H1 (cell line): ENCODE data around the gene ABCF2. TPM values are rescaled to one million over a fixed set of nuclear protein-coding genes. Genes with fewer than 3 reads are reported as not detected.

Source experiments
- CTCF ChIA-PET: fragments of 300-600 bp; sonication (Branson Sonifier 250); formaldehyde crosslinking; loops from one replicate; lab custom pipeline; 2021; ENCODE audit not compliant: partially characterized antibody; lab: Charles Lee
- POLR2A ChIA-PET: fragments of 300-600 bp; sonication (Branson Sonifier 250); formaldehyde crosslinking; loops from one replicate; lab custom pipeline; 2021; ENCODE audit warnings: inconsistent platforms; ENCODE audit not compliant: partially characterized antibody; lab: Charles Lee
- DNase-seq, 2 experiments: peaks; one replicate each; pipeline versions ENCODE4 v3.0.0 to v3.0.0-alpha.2; 2010 to 2022; ENCODE audit warnings: low spot score in 2 of 2, low read depth in 1 of 2, mixed read lengths in 1 of 2
- FAIRE-seq: peaks from 2 replicates; lab custom pipeline; 2011; peaks lifted over from hg19 to GRCh38; lab: Jason Lieb, UNC
- H2AFZ ChIP-seq: 2 replicates; pipeline ENCODE4 v1.8.1; 2012; ENCODE audit warnings: low read length, inconsistent platforms
- H2AK5ac ChIP-seq: 2 replicates; pipeline ENCODE4 v1.6.1; 2013; ENCODE audit warnings: low read depth, low read length
- H2BK120ac ChIP-seq: replicated peaks from 2 replicates; pipeline ENCODE3; 2013; ENCODE audit warnings: low read depth, low read length, inconsistent platforms
- H2BK12ac ChIP-seq: 2 replicates; pipeline ENCODE4 v1.6.1; 2013; ENCODE audit warnings: low read depth, low read length
- H2BK15ac ChIP-seq: 2 replicates; pipeline ENCODE4 v1.6.1; 2013; ENCODE audit warnings: low read length
- H2BK20ac ChIP-seq: 2 replicates; pipeline ENCODE4 v1.6.1; 2013; ENCODE audit warnings: low read length
- H2BK5ac ChIP-seq: 2 replicates; pipeline ENCODE4 v1.6.1; 2013; ENCODE audit warnings: low read depth, low read length
- H3K14ac ChIP-seq: 2 replicates; pipeline ENCODE4 v1.6.1; 2013; ENCODE audit warnings: inconsistent platforms; ENCODE audit not compliant: insufficient read length
- H3K18ac ChIP-seq: 2 replicates; pipeline ENCODE4 v1.6.1; 2013; ENCODE audit warnings: low read length; ENCODE audit errors: extremely low read depth
- H3K23ac ChIP-seq: 2 replicates; pipeline ENCODE4 v1.6.1; 2013; ENCODE audit warnings: inconsistent platforms; ENCODE audit not compliant: insufficient read length
- H3K23me2 ChIP-seq: 2 replicates; pipeline ENCODE4 v1.6.1; 2013; ENCODE audit warnings: low read depth, low read length
- H3K27ac ChIP-seq: 2 replicates; pipeline ENCODE4 v1.6.1; 2011; ENCODE audit warnings: low read depth, low read length, inconsistent platforms
- H3K27me3 ChIP-seq, 4 experiments: replicated peaks in 1 of 4; 1 replicate in 1 of 4; 2 replicates in 3 of 4; pipeline versions ENCODE4 v1.6.1 to v1.8.1; 2011 to 2013; ENCODE audit warnings: low read length in 3 of 4, mild to moderate bottlenecking in 3 of 4, inconsistent platforms in 2 of 4, mixed read lengths in 2 of 4, moderate library complexity in 1 of 4; ENCODE audit not compliant: control insufficient read depth in 3 of 4, insufficient read depth in 3 of 4; ENCODE audit errors: extremely low read depth in 1 of 4
- H3K36me3 ChIP-seq, 4 experiments: 2 replicates each; pipeline versions ENCODE4 v1.6.1 to v1.8.1; 2011 to 2013; ENCODE audit warnings: mild to moderate bottlenecking in 4 of 4, low read length in 3 of 4, moderate library complexity in 2 of 4, control low read depth in 1 of 4, inconsistent platforms in 1 of 4; ENCODE audit not compliant: insufficient read depth in 4 of 4, control insufficient read depth in 2 of 4
- H3K4ac ChIP-seq: replicated peaks from 2 replicates; pipeline ENCODE3; 2013; ENCODE audit warnings: low read length, low read depth, mixed read lengths, inconsistent platforms; ENCODE audit not compliant: insufficient read length
- H3K4me1 ChIP-seq, 4 experiments: replicated peaks in 1 of 4; 1 replicate in 1 of 4; 2 replicates in 3 of 4; pipeline versions ENCODE4 v1.6.1 to v1.8.1; 2011 to 2013; ENCODE audit warnings: low read length in 3 of 4, inconsistent platforms in 2 of 4, mixed read lengths in 1 of 4; ENCODE audit not compliant: insufficient read depth in 4 of 4, control insufficient read depth in 3 of 4
- H3K4me2 ChIP-seq, 2 experiments: 2 replicates each; pipeline versions ENCODE4 v1.6.1 to v1.8.1; 2011 to 2013; ENCODE audit warnings: low read depth in 2 of 2, low read length in 2 of 2, control low read depth in 1 of 2, inconsistent platforms in 1 of 2, mild to moderate bottlenecking in 1 of 2; ENCODE audit not compliant: insufficient read depth in 1 of 2
- H3K4me3 ChIP-seq, 4 experiments: fragments of 200-600, 300-600 bp in 1 of 4; sonication (generic), shearing (Covaris generic), sonication (Bioruptor Twin) in 1 of 4; 2 replicates each; pipeline versions ENCODE4 v1.5.1 to v1.8.1; 2011 to 2016; ENCODE audit warnings: low read length in 4 of 4, low read depth in 3 of 4, control low read depth in 2 of 4, inconsistent platforms in 2 of 4, mild to moderate bottlenecking in 2 of 4, mixed read lengths in 1 of 4, moderate library complexity in 1 of 4; ENCODE audit not compliant: insufficient read depth in 2 of 4; ENCODE audit errors: extremely low read depth in 1 of 4
- H3K56ac ChIP-seq: replicated peaks from 2 replicates; pipeline ENCODE3; 2013; ENCODE audit warnings: low read depth, mild to moderate bottlenecking, mixed read lengths, low read length, inconsistent platforms; ENCODE audit not compliant: insufficient read length
- H3K79me1 ChIP-seq: 2 replicates; pipeline ENCODE4 v1.6.1; 2013; ENCODE audit warnings: low read depth, low read length, control low read depth
- H3K79me2 ChIP-seq, 2 experiments: 2 replicates each; pipeline versions ENCODE4 v1.6.1 to v1.8.1; 2012 to 2013; ENCODE audit warnings: low read length in 2 of 2, mild to moderate bottlenecking in 2 of 2, inconsistent platforms in 1 of 2; ENCODE audit not compliant: insufficient read depth in 2 of 2, control insufficient read depth in 1 of 2
- H3K9ac ChIP-seq, 4 experiments: replicated peaks in 1 of 4; 1 replicate in 1 of 4; 2 replicates in 3 of 4; pipeline versions ENCODE4 v1.6.1 to v1.8.1; 2011 to 2013; ENCODE audit warnings: low read depth in 3 of 4, low read length in 3 of 4, control low read depth in 2 of 4, mild to moderate bottlenecking in 2 of 4, moderate library complexity in 2 of 4, inconsistent platforms in 1 of 4; ENCODE audit errors: extremely low read depth in 1 of 4
- H3K9me3 ChIP-seq, 2 experiments: 2 replicates each; pipeline versions ENCODE4 v1.6.1 to v1.8.1; 2012 to 2013; ENCODE audit warnings: mild to moderate bottlenecking in 2 of 2, moderate library complexity in 2 of 2, control low read depth in 1 of 2, inconsistent platforms in 1 of 2, low read depth in 1 of 2, low read length in 1 of 2, mixed read lengths in 1 of 2; ENCODE audit not compliant: insufficient read depth in 2 of 2
- H4K20me1 ChIP-seq, 2 experiments: replicated peaks in 1 of 2; 2 replicates each; pipeline versions ENCODE3 to v1.8.1; 2011 to 2013; ENCODE audit warnings: inconsistent platforms in 2 of 2, low read length in 2 of 2, mild to moderate bottlenecking in 1 of 2; ENCODE audit not compliant: insufficient read depth in 2 of 2, control insufficient read depth in 1 of 2
- H4K5ac ChIP-seq: 2 replicates; pipeline ENCODE4 v1.6.1; 2013; ENCODE audit warnings: low read length, low read depth, mixed read lengths, inconsistent platforms; ENCODE audit not compliant: insufficient read length
- H4K8ac ChIP-seq: 2 replicates; pipeline ENCODE4 v1.8.0; 2013; ENCODE audit warnings: mild to moderate bottlenecking, moderate library complexity, low read length, inconsistent platforms; ENCODE audit not compliant: insufficient read depth; ENCODE audit errors: extremely low read depth
- H4K91ac ChIP-seq: replicated peaks from 2 replicates; pipeline ENCODE3; 2013; ENCODE audit warnings: low read length, mixed read lengths, inconsistent platforms; ENCODE audit not compliant: insufficient read length
- KDM5A ChIP-seq: fragments of 200-600 bp; IDR thresholded peaks from 2 replicates; pipeline ENCODE4 v1.7.1; 2012; ENCODE audit warnings: mild to moderate bottlenecking, low read length, inconsistent platforms, mixed read lengths
- NANOG ChIP-seq: IDR thresholded peaks from 2 replicates; pipeline ENCODE4 v1.6.1; 2011; ENCODE audit warnings: low read length, low read depth, mild to moderate bottlenecking, inconsistent platforms; ENCODE audit not compliant: insufficient read depth, poor library complexity, severe bottlenecking
- PHF8 ChIP-seq: fragments of 200-600 bp; sonication (generic); conservative IDR thresholded peaks from 2 replicates; pipeline ENCODE4 v1.7.1; 2012; ENCODE audit warnings: low read depth, mild to moderate bottlenecking, inconsistent platforms, low read length, moderate library complexity
- SIRT6 ChIP-seq: IDR thresholded peaks from one replicate; pipeline ENCODE4 v1.7.1; 2012; ENCODE audit warnings: low read length, inconsistent platforms
- SIX5 ChIP-seq: IDR thresholded peaks from 2 replicates; pipeline ENCODE4 v1.6.1; 2011; ENCODE audit warnings: mild to moderate bottlenecking, low read depth, low read length
- SUZ12 ChIP-seq: fragments of 200-600 bp; sonication (generic); IDR thresholded peaks from 2 replicates; pipeline ENCODE4 v1.6.1; 2012; ENCODE audit warnings: mild to moderate bottlenecking, inconsistent platforms, low read length, moderate library complexity, mixed read lengths
- TAF1 ChIP-seq: IDR thresholded peaks from 2 replicates; pipeline ENCODE4 v1.6.1; 2011; ENCODE audit warnings: mild to moderate bottlenecking, low read depth, low read length
- WGBS, 2 experiments: shearing (Covaris generic) in 1 of 2; methylation state at CpG; one replicate each; pipeline versions ENCODE4 v1.1.6 to v1.1.7; 2013 to 2015; ENCODE audit warnings: low lambda C conversion rate in 2 of 2, mixed read lengths in 2 of 2, inconsistent platforms in 1 of 2, low coverage in 1 of 2, missing lambda C conversion rate in 1 of 2; ENCODE audit not compliant: insufficient replicate concordance in 2 of 2, insufficient coverage in 1 of 2, insufficient read length in 1 of 2; ENCODE audit errors: extremely low coverage in 1 of 2, missing lambda C conversion rate in 1 of 2; 5-methylcytosine and 5-hydroxymethylcytosine counted together
- polyA plus RNA-seq, 7 experiments: library from polyadenylated mRNA; depleted of rRNA in 3 of 7; stranded (reverse) in 5 of 7; unstranded in 2 of 7; fragments of >200 nt in 5 of 7; fragments of 200-250 nt in 2 of 7; gene quantifications; 1 replicate in 5 of 7; 2 replicates in 1 of 7; 4 replicates in 1 of 7; pipeline versions ENCODE4 v1.2.1 to v1.2.3, GENCODE V29; 2011 to 2013; ENCODE audit warnings: missing spikeins in 2 of 7, mixed read lengths in 2 of 7
- total RNA-seq: library from RNA; stranded (reverse); fragmentation: NEBNext Ultra II Directional; extraction: Animal tissue kit (Norgen Biotek cat#: 25700); gene quantifications from 2 replicates; pipeline ENCODE4 v1.2.1, GENCODE V29; 2021
- TF ChIP-seq, protein P1 (sequence below), 3 experiments: IDR thresholded peaks; 1 replicate in 2 of 3; 2 replicates in 1 of 3; pipeline versions ENCODE4 v1.5.1 to v1.6.1; 2011; ENCODE audit warnings: low read length in 3 of 3, mild to moderate bottlenecking in 3 of 3, inconsistent platforms in 2 of 3, low read depth in 1 of 3, moderate library complexity in 1 of 3; ENCODE audit not compliant: insufficient read depth in 1 of 3; ENCODE audit errors: control extremely low read depth in 1 of 3
- TF ChIP-seq, protein P2 (sequence below): IDR thresholded peaks from 2 replicates; pipeline ENCODE4 v1.6.1; 2011; ENCODE audit warnings: low read depth, mild to moderate bottlenecking, low read length; ENCODE audit not compliant: insufficient read depth

The ABCF2 gene
- total and polyA plus RNA-seq, 2 of the 8 experiments (the other 6 are each of a cell fraction or from before 2014, with no cell fraction given) = 28.0 to 55.0 TPM

GRCh38 chr7:151193203-151193978 lies 33.6 kb downstream of the ABCF2 start:
- H3K27ac ChIP-seq = no peak overlapping the region
- no peak overlapping the region for H2BK15ac ChIP-seq
- no peak overlapping the region for H2AK5ac ChIP-seq
- H3K23me2 ChIP-seq = peaks cover 5% of the 10 kb centered on the region; the same call in 1 of the 2 replicates
- no peak overlapping the region for H4K5ac ChIP-seq
- H2BK5ac ChIP-seq = no peak overlapping the region
- no peaks in the 10 kb centered on the region for H3K79me2 ChIP-seq
- no peak overlapping the region for H2BK20ac ChIP-seq
- no peak overlapping the region for H3K23ac ChIP-seq
- H4K20me1 ChIP-seq = no peaks in the 10 kb centered on the region
- ChIA-PET CTCF (interaction anchor here (0.9 to 2.3 kb wide), 4 partner anchors 10 to 51 kb away, joined by 3 to 7 read pairs (median 6); no protein-coding TSS in a partner anchor), POLR2A (no interaction called here)
- H3K9ac ChIP-seq = no peak overlapping the region
- H3K36me3 ChIP-seq = no peaks in the 10 kb centered on the region
- H3K4me1 ChIP-seq = peaks cover 0 to 3% (median 2%) of the 10 kb centered on the region in 4 experiments; a peak in 2 of 7 replicates
- peak overlapping the region; percentile 35; the same call in 1 of the 2 replicates for H4K8ac ChIP-seq
- no peak overlapping the region for H3K4me3 ChIP-seq
- H3K9me3 ChIP-seq = no peaks in the 10 kb centered on the region
- H3K4ac ChIP-seq = no peak overlapping the region
- DNase-seq = no peak
- H3K14ac ChIP-seq = no peak overlapping the region
- no peak overlapping the region for H4K91ac ChIP-seq
- no peak for FAIRE-seq
- peaks cover 0 to 10% (median 0%) of the 10 kb centered on the region in 4 experiments; a peak in 2 of 7 replicates for H3K27me3 ChIP-seq
- no peak overlapping the region for H3K4me2 ChIP-seq
- no peaks in the 10 kb centered on the region for H3K79me1 ChIP-seq
- H3K18ac ChIP-seq = no peak overlapping the region
- no peak overlapping the region for H2BK120ac ChIP-seq
- no peak overlapping the region for H2BK12ac ChIP-seq
- H2AFZ ChIP-seq = no peak overlapping the region
- no peak overlapping the region for H3K56ac ChIP-seq
- 88% methylated on average over 14 of the region's 14 CpGs; no CpG with 5 or more reads in 1 of the 2 experiments for WGBS, 2 experiments
- TF ChIP-seq TAF1 (no peak), KDM5A (no peak), SIRT6 (no peak), SIX5 (no peak), SUZ12 (no peak), PHF8 (no peak), NANOG (no peak)
- TF ChIP-seq, protein P1, sequence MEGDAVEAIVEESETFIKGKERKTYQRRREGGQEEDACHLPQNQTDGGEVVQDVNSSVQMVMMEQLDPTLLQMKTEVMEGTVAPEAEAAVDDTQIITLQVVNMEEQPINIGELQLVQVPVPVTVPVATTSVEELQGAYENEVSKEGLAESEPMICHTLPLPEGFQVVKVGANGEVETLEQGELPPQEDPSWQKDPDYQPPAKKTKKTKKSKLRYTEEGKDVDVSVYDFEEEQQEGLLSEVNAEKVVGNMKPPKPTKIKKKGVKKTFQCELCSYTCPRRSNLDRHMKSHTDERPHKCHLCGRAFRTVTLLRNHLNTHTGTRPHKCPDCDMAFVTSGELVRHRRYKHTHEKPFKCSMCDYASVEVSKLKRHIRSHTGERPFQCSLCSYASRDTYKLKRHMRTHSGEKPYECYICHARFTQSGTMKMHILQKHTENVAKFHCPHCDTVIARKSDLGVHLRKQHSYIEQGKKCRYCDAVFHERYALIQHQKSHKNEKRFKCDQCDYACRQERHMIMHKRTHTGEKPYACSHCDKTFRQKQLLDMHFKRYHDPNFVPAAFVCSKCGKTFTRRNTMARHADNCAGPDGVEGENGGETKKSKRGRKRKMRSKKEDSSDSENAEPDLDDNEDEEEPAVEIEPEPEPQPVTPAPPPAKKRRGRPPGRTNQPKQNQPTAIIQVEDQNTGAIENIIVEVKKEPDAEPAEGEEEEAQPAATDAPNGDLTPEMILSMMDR (IDR thresholded peaks at IDR 0.05; ENCODE audit: control extremely low read depth in 1 of 3, insufficient read depth in 1 of 3, low read depth in 1 of 3, low read length in 3 of 3) = no peak
- TF ChIP-seq, protein P2, sequence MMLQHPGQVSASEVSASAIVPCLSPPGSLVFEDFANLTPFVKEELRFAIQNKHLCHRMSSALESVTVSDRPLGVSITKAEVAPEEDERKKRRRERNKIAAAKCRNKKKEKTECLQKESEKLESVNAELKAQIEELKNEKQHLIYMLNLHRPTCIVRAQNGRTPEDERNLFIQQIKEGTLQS = no peak
